HFFc6 (cell line): Measurements from ENCODE around the gene CNOT1. TPM values are rescaled to one million over a fixed set of nuclear protein-coding genes. Genes with fewer than 3 reads are reported as not detected.

Experiments used
- DNase-seq: peaks from one replicate; pipeline ENCODE4 v3.0.0-alpha.2; 2018
- H3K27ac Mint-ChIP-seq: 2 replicates; pipeline ENCODE4 v1.8.0; 2020; ENCODE audit warnings: mild to moderate bottlenecking, mixed read lengths
- H3K27me3 Mint-ChIP-seq: 2 replicates; pipeline ENCODE4 v1.8.0; 2021; ENCODE audit warnings: mild to moderate bottlenecking, moderate library complexity, mixed read lengths; ENCODE audit not compliant: insufficient read depth
- H3K36me3 Mint-ChIP-seq: 2 replicates; pipeline ENCODE4 v1.8.0; 2021; ENCODE audit warnings: low read depth, mixed read lengths
- H3K4me1 Mint-ChIP-seq: 2 replicates; pipeline ENCODE4 v1.8.0; 2020; ENCODE audit warnings: low read depth, mixed read lengths
- H3K4me3 Mint-ChIP-seq: 2 replicates; pipeline ENCODE4 v1.8.0; 2020; ENCODE audit warnings: mild to moderate bottlenecking, moderate library complexity, mixed read lengths
- H3K9me3 Mint-ChIP-seq: 2 replicates; pipeline ENCODE4 v1.8.0; 2020; ENCODE audit warnings: mild to moderate bottlenecking, mixed read lengths
- CTCF ChIP-seq: fragments of 200-600 bp; sonication (generic); IDR thresholded peaks from 2 replicates; pipeline ENCODE4 v1.5.0; 2021; ENCODE audit warnings: antibody characterized with exemption, mild to moderate bottlenecking
- total RNA-seq, 6 experiments: library from RNA; stranded (reverse); fragmentation: NEBNext Ultra II Directional; extraction: Animal tissue kit (Norgen Biotek cat#: 25700); gene quantifications; 2 replicates in 1 of 6; 3 replicates in 5 of 6; pipeline ENCODE4 v1.2.3, GENCODE V29; 2021

The CNOT1 gene
- total RNA-seq, 6 experiments from 2014 or later: 114 to 139 (median 121) TPM

DNA sequence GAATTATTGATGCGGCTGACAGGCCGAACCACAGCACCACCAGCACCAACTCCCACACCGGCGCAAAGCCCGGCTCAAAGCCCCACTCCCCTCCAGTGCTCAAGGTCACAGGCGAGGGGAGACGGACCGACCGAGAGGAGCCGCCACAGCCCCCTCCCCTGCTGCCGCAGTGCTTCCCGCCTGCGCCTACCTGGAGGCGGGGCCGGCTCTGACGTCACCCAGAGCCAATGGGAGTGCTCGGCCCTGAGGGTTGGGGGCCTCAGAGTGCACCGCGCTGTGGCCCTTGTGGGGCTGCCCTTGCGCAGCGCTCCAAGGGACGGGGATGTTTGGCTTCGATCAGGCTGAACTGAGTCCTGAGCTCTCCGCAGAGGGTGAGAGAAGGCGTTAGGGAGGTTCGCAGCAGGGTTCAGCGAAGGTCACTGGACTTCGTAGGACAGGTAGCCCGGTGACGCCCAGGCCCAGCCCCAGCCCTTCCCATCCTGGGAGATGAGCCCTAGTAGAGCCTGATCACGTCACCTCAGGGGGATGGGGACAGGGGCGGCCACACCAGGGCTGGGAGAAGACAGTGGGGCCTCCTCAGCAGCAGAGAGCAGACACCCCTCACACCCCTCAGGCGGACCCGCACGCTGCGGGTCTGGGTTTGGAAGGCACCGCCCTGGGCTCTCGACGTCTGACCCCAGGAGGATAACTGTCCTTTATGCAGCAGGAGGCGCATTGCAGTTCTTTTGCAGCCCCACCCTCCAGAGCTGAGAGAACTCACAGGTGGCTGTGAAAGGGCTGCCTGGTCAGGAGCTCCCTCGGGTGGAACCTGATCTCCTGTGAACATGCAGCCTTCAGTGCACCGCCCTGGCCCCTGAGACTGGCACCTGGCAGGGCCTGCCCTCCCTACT, 128.1 kb downstream of the CNOT1 start:
- no peak for DNase-seq
- Mint-ChIP-seq H3K4me3 (no peak overlapping the region), H3K27ac (no peak overlapping the region), H3K36me3 (no peaks in the 10 kb centered on the region), H3K4me1 (peaks cover 7% of the 10 kb centered on the region; the same call in 1 of the 2 replicates), H3K27me3 (peaks cover 18% of the 10 kb centered on the region), H3K9me3 (no peaks in the 10 kb centered on the region)
- no peak for TF ChIP-seq CTCF

GRCh38 chr16:58500430-58501241, 129.0 kb downstream of the CNOT1 start:
- Mint-ChIP-seq H3K9me3 (no peaks in the 10 kb centered on the region), H3K36me3 (no peaks in the 10 kb centered on the region), H3K27me3 (peaks cover 18% of the 10 kb centered on the region), H3K27ac (no peak overlapping the region), H3K4me3 (peak overlapping the region; percentile 70), H3K4me1 (peaks cover 9% of the 10 kb centered on the region)
- TF ChIP-seq CTCF: no peak
- no peak for DNase-seq

DNA sequence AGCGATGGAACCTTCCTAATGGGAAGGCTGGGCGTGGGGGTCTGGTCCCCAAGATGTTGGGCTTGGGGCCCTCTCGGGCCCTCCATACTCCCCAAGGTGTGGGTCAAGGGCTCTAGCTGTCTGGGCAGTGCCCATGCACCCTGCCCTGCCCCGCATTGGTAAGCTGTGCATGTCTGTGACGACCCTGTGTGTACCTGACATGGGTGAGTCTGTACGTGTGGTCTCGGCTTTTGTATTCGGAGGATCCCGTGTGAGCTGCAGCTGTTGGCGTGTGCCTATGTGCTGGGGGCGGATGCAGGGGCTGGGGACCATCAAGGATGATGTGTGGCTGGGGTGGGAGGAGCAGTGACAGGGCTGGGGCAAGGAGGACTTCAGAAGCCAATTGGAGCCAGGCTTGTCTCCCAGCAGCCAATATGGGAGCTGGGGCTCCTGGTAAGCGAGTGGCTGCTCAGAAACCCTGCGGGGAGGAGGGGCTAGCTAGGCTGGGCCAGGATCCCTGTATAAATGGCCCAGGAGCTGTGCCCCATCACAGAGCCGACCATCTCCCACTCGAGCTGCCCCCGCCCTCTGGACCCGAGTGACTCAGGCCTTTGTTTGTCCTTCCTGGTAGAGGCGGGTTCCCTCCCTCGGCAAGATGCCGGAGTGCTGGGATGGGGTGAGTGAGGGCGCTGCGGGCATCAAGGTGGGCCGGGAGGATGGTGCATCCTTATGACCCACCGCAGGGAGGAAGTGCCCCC, 129.8 kb downstream of the CNOT1 start, which contains the start of gene NDRG4:
NDRG4 (plus strand) TSS at position 529 of the 737 bp plus-strand sequence; CDS start at position 635, 106 bp downstream.
- DNase-seq: peak; percentile 45
- Mint-ChIP-seq H3K4me1 (peaks cover 17% of the 10 kb centered on the region), H3K27ac (no peak within 1 kb of the TSS), H3K9me3 (no peaks in the 10 kb centered on the region), H3K36me3 (no peaks in the 10 kb centered on the region), H3K27me3 (peaks cover 18% of the 10 kb centered on the region), H3K4me3 (peak within 1 kb of the TSS; percentile 70)
- TF ChIP-seq CTCF: no peak

GRCh38 chr16:58499092-58499511, 130.5 kb downstream of the CNOT1 start:
- Mint-ChIP-seq H3K27ac (no peak overlapping the region), H3K36me3 (no peaks in the 10 kb centered on the region)

More at GRCh38 chr16:58499092-58499511, 130.5 kb downstream of the CNOT1 start:
- DNase-seq: no peak
- no peak overlapping the region for H3K4me3 Mint-ChIP-seq
- H3K4me1 Mint-ChIP-seq: peaks cover 22% of the 10 kb centered on the region
- peaks cover 17% of the 10 kb centered on the region for H3K27me3 Mint-ChIP-seq
- TF ChIP-seq CTCF: no peak
- H3K9me3 Mint-ChIP-seq: no peaks in the 10 kb centered on the region
